SU-DHL-6 (cell line): Measurements from ENCODE around the gene BAHCC1.

Source experiments
- CTCF ChIP-seq: fragments of 200-600 bp; sonication (generic); IDR thresholded peaks from one replicate; pipeline ENCODE4 v1.5.1; 2017; ENCODE audit warnings: antibody characterized with exemption, mild to moderate bottlenecking, low read length, moderate library complexity; ENCODE audit not compliant: insufficient read depth, poor library complexity, severe bottlenecking
- EZH2phosphoT487 ChIP-seq: fragments of 200-600 bp; sonication (generic), shearing (Covaris generic); conservative IDR thresholded peaks from 2 replicates; pipeline ENCODE4 v1.6.1; 2018; ENCODE audit warnings: mild to moderate bottlenecking, antibody characterized with exemption, low read length, moderate library complexity, mixed read lengths

GRCh38 chr17:81428516-81428915 lies 33.3 kb downstream of the BAHCC1 start:
- TF ChIP-seq CTCF: no peak
- TF ChIP-seq EZH2phosphoT487: no peak
